Skeletal muscle tissue (tissue), 4 donors: ENCODE measurements around the gene WDR36. TPM values are rescaled to one million over a fixed set of nuclear protein-coding genes. Genes with fewer than 3 reads are reported as not detected.

Source experiments
- H3K27ac ChIP-seq: one replicate; pipeline ENCODE4 v1.7.0; 2013; ENCODE audit warnings: mild to moderate bottlenecking, low read depth, low read length, inconsistent platforms
- H3K27me3 ChIP-seq, 3 donors: one replicate each; pipeline ENCODE4 v1.7.0; 2013; ENCODE audit warnings: low read length in 3 of 3; ENCODE audit not compliant: control insufficient read depth in 3 of 3, insufficient read depth in 3 of 3
- H3K36me3 ChIP-seq, 3 donors: one replicate each; pipeline ENCODE4 v1.7.0; 2013; ENCODE audit warnings: low read length in 3 of 3; ENCODE audit not compliant: control insufficient read depth in 3 of 3, insufficient read depth in 3 of 3
- H3K4me1 ChIP-seq, 3 donors: one replicate each; pipeline ENCODE4 v1.7.0; 2013; ENCODE audit warnings: low read length in 3 of 3, mild to moderate bottlenecking in 3 of 3; ENCODE audit not compliant: control insufficient read depth in 3 of 3, insufficient read depth in 3 of 3
- H3K4me3 ChIP-seq, 3 donors: one replicate each; pipeline ENCODE4 v1.7.0; 2013; ENCODE audit warnings: low read length in 3 of 3
- H3K9ac ChIP-seq, 3 donors: one replicate each; pipeline ENCODE4 v1.7.0; 2013; ENCODE audit warnings: low read length in 3 of 3, mild to moderate bottlenecking in 3 of 3, moderate library complexity in 2 of 3, low read depth in 1 of 3
- H3K9me3 ChIP-seq, 3 donors: one replicate each; pipeline ENCODE4 v1.7.0; 2013; ENCODE audit warnings: low read length in 3 of 3; ENCODE audit not compliant: control insufficient read depth in 3 of 3
- total RNA-seq: library from RNA; depleted of rRNA; stranded (reverse); fragments of >200 nt; gene quantifications from one replicate; pipeline ENCODE4 v1.2.3, GENCODE V29; 2014
- donor health status: Osteomylitis.

WDR36 gene
- total RNA-seq, 1 donor from 2014 or later, result 24.5 TPM

- Histone ChIP-seq H3K9ac (no peak overlapping the region), H3K4me1 (peaks cover 3 to 18% (median 18%) of the 10 kb centered on the region in 3 donors), H3K27ac (no peak overlapping the region), H3K4me3 (no peak overlapping the region), H3K27me3 (no peaks in the 10 kb centered on the region), H3K9me3 (no peaks in the 10 kb centered on the region), H3K36me3 (peaks cover 10 to 31% (median 19%) of the 10 kb centered on the region in 3 donors)
Measured at GRCh38 chr5:111095982-111096381, 3.8 kb downstream of the WDR36 start.

- peaks cover 0 to 4% (median 1%) of the 10 kb centered on the region in 3 donors for H3K4me1 ChIP-seq
- H3K9ac ChIP-seq, result peak overlapping the region in 1 of 3 donors; percentile 12
- no peaks in the 10 kb centered on the region for H3K27me3 ChIP-seq
- H3K36me3 ChIP-seq, result peaks cover 15 to 56% (median 42%) of the 10 kb centered on the region in 3 donors
- H3K4me3 ChIP-seq, result no peak overlapping the region
- H3K9me3 ChIP-seq, result no peaks in the 10 kb centered on the region
- H3K27ac ChIP-seq, result no peak overlapping the region
Measured at GRCh38 chr5:111099058-111099778, 7.1 kb downstream of the WDR36 start.

- Histone ChIP-seq H3K9ac (no peak overlapping the region), H3K27ac (no peak overlapping the region), H3K4me3 (no peak overlapping the region), H3K27me3 (no peaks in the 10 kb centered on the region), H3K36me3 (peaks cover 10 to 67% (median 64%) of the 10 kb centered on the region in 3 donors), H3K4me1 (no peaks in the 10 kb centered on the region), H3K9me3 (no peaks in the 10 kb centered on the region)
Measured at GRCh38 chr5:111106320-111106948, 14.3 kb downstream of the WDR36 start.

GRCh38 chr5:111107371-111107770 lies 15.2 kb downstream of the WDR36 start:
- Histone ChIP-seq H3K9me3 (no peaks in the 10 kb centered on the region), H3K36me3 (peaks cover 10 to 65% (median 57%) of the 10 kb centered on the region in 3 donors), H3K27me3 (no peaks in the 10 kb centered on the region), H3K4me1 (no peaks in the 10 kb centered on the region), H3K4me3 (no peak overlapping the region), H3K27ac (no peak overlapping the region), H3K9ac (no peak overlapping the region)

GRCh38 chr5:111111956-111112355 lies 19.8 kb downstream of the WDR36 start:
- no peaks in the 10 kb centered on the region for H3K27me3 ChIP-seq
- H3K4me3 ChIP-seq, result no peak overlapping the region
- no peak overlapping the region for H3K27ac ChIP-seq
- no peaks in the 10 kb centered on the region for H3K9me3 ChIP-seq
- no peaks in the 10 kb centered on the region for H3K4me1 ChIP-seq
- H3K9ac ChIP-seq, result no peak overlapping the region
- peaks cover 2 to 46% (median 35%) of the 10 kb centered on the region in 3 donors for H3K36me3 ChIP-seq

- Histone ChIP-seq H3K4me3 (no peak overlapping the region), H3K9me3 (no peaks in the 10 kb centered on the region), H3K4me1 (no peaks in the 10 kb centered on the region), H3K9ac (no peak overlapping the region), H3K27me3 (no peaks in the 10 kb centered on the region), H3K36me3 (peaks cover 2 to 42% (median 36%) of the 10 kb centered on the region in 3 donors), H3K27ac (no peak overlapping the region)
Measured at GRCh38 chr5:111113678-111114077, 21.5 kb downstream of the WDR36 start.

GRCh38 chr5:111115229-111115628 lies 23.1 kb downstream of the WDR36 start:
- Histone ChIP-seq H3K4me1 (no peaks in the 10 kb centered on the region), H3K4me3 (no peak overlapping the region), H3K9ac (no peak overlapping the region), H3K27ac (no peak overlapping the region), H3K9me3 (no peaks in the 10 kb centered on the region), H3K36me3 (peaks cover 5 to 42% (median 35%) of the 10 kb centered on the region in 3 donors), H3K27me3 (no peaks in the 10 kb centered on the region)

- no peak overlapping the region for H3K9ac ChIP-seq
- no peaks in the 10 kb centered on the region for H3K9me3 ChIP-seq
- no peaks in the 10 kb centered on the region for H3K27me3 ChIP-seq
- H3K4me3 ChIP-seq, result no peak overlapping the region
- no peaks in the 10 kb centered on the region for H3K4me1 ChIP-seq
- peaks cover 7 to 48% (median 36%) of the 10 kb centered on the region in 3 donors for H3K36me3 ChIP-seq
- H3K27ac ChIP-seq, result no peak overlapping the region
Measured at GRCh38 chr5:111116550-111116949, 24.4 kb downstream of the WDR36 start.

GRCh38 chr5:111117136-111117535 lies 25.0 kb downstream of the WDR36 start:
- no peak overlapping the region for H3K27ac ChIP-seq
- no peaks in the 10 kb centered on the region for H3K9me3 ChIP-seq
- H3K4me3 ChIP-seq, result no peak overlapping the region
- H3K9ac ChIP-seq, result no peak overlapping the region
- no peaks in the 10 kb centered on the region for H3K27me3 ChIP-seq
- no peaks in the 10 kb centered on the region for H3K4me1 ChIP-seq
- H3K36me3 ChIP-seq, result peaks cover 12 to 54% (median 38%) of the 10 kb centered on the region in 3 donors

GRCh38 chr5:111119221-111119620 lies 27.1 kb downstream of the WDR36 start:
- Histone ChIP-seq H3K27me3 (no peaks in the 10 kb centered on the region), H3K4me1 (no peaks in the 10 kb centered on the region), H3K9ac (no peak overlapping the region), H3K36me3 (peaks cover 17 to 61% (median 41%) of the 10 kb centered on the region in 3 donors), H3K4me3 (no peak overlapping the region), H3K9me3 (no peaks in the 10 kb centered on the region), H3K27ac (no peak overlapping the region)
